ENCODE measurements around the gene TPST1. TPM values are rescaled to one million over a fixed set of nuclear protein-coding genes. Genes with fewer than 3 reads are reported as not detected.

Gene TPST1
- total and polyA plus RNA-seq, 2 experiments from 2014 or later = 21.1 to 24.8 TPM

GRCh38 chr7:66330961-66331360, 125.8 kb downstream of the TPST1 start:
- no peak for TF ChIP-seq CTCF (IDR thresholded peaks at IDR 0.05; ENCODE audit: low read depth, low read length)
- Histone ChIP-seq H3K9me3 (ENCODE audit: low read depth) (no peaks in the 10 kb centered on the region), H3K27ac (no peak overlapping the region), H3K4me1 (ENCODE audit: low read depth) (peaks cover 13% of the 10 kb centered on the region), H3K36me3 (no peaks in the 10 kb centered on the region), H3K27me3 (no peaks in the 10 kb centered on the region), H3K4me3 (no peak overlapping the region)
- DNase-seq (ENCODE audit: low read depth in 1 of 2, low spot score in 1 of 2) = peak; percentile 43 to 86

- Histone ChIP-seq H3K9me3 (ENCODE audit: low read depth) (no peaks in the 10 kb centered on the region), H3K27me3 (no peaks in the 10 kb centered on the region), H3K27ac (no peak overlapping the region), H3K36me3 (no peaks in the 10 kb centered on the region), H3K4me1 (ENCODE audit: low read depth) (peaks cover 13% of the 10 kb centered on the region), H3K4me3 (no peak overlapping the region)
- DNase-seq (ENCODE audit: low read depth in 1 of 2, low spot score in 1 of 2) = peak in 1 of 2 donors; percentile 27
- no peak for TF ChIP-seq CTCF (IDR thresholded peaks at IDR 0.05; ENCODE audit: low read depth, low read length)
These were observed 126.7 kb downstream of the TPST1 start for GRCh38 chr7:66331883-66332282.

GRCh38 chr7:66333443-66333842, 128.3 kb downstream of the TPST1 start:
- TF ChIP-seq CTCF (IDR thresholded peaks at IDR 0.05; ENCODE audit: low read depth, low read length) = no peak
- Histone ChIP-seq H3K9me3 (ENCODE audit: low read depth) (peaks cover 3% of the 10 kb centered on the region), H3K27ac (no peak overlapping the region), H3K4me1 (ENCODE audit: low read depth) (peaks cover 13% of the 10 kb centered on the region), H3K36me3 (no peaks in the 10 kb centered on the region), H3K27me3 (no peaks in the 10 kb centered on the region), H3K4me3 (no peak overlapping the region)
- DNase-seq (ENCODE audit: low read depth in 1 of 2, low spot score in 1 of 2) = no peak

GRCh38 chr7:66335318-66335717, 130.2 kb downstream of the TPST1 start:
- Histone ChIP-seq H3K4me1 (ENCODE audit: low read depth) (peaks cover 12% of the 10 kb centered on the region), H3K27ac (no peak overlapping the region), H3K36me3 (no peaks in the 10 kb centered on the region), H3K4me3 (no peak overlapping the region), H3K27me3 (no peaks in the 10 kb centered on the region), H3K9me3 (ENCODE audit: low read depth) (peaks cover 3% of the 10 kb centered on the region)
- DNase-seq (ENCODE audit: low read depth in 1 of 2, low spot score in 1 of 2) = no peak
- no peak for TF ChIP-seq CTCF (IDR thresholded peaks at IDR 0.05; ENCODE audit: low read depth, low read length)

GRCh38 chr7:66336760-66337159, 131.6 kb downstream of the TPST1 start:
- Histone ChIP-seq H3K4me1 (ENCODE audit: low read depth) (peaks cover 3% of the 10 kb centered on the region), H3K27me3 (no peaks in the 10 kb centered on the region), H3K36me3 (no peaks in the 10 kb centered on the region), H3K27ac (no peak overlapping the region), H3K4me3 (no peak overlapping the region), H3K9me3 (ENCODE audit: low read depth) (peaks cover 3% of the 10 kb centered on the region)
- no peak for TF ChIP-seq CTCF (IDR thresholded peaks at IDR 0.05; ENCODE audit: low read depth, low read length)
- no peak for DNase-seq (ENCODE audit: low read depth in 1 of 2, low spot score in 1 of 2)

- no peak for TF ChIP-seq CTCF (IDR thresholded peaks at IDR 0.05; ENCODE audit: low read depth, low read length)
- DNase-seq (ENCODE audit: low read depth in 1 of 2, low spot score in 1 of 2) = no peak
- no peaks in the 10 kb centered on the region for H3K27me3 ChIP-seq
These were observed 134.0 kb downstream of the TPST1 start for GRCh38 chr7:66339141-66339540.

More at GRCh38 chr7:66339141-66339540, 134.0 kb downstream of the TPST1 start:
- H3K9me3 ChIP-seq (ENCODE audit: low read depth) = peaks cover 3% of the 10 kb centered on the region
- H3K27ac ChIP-seq = no peak overlapping the region
- H3K36me3 ChIP-seq = no peaks in the 10 kb centered on the region
- no peak overlapping the region for H3K4me3 ChIP-seq
- no peaks in the 10 kb centered on the region for H3K4me1 ChIP-seq (ENCODE audit: low read depth)

Data from cardiac muscle cell (in vitro differentiated cells and primary cell).